Stomach (tissue), 9 donors: ENCODE results near the gene TRIM52. TPM values are rescaled to one million over a fixed set of nuclear protein-coding genes. Genes with fewer than 3 reads are reported as not detected.

Experiments
- DNase-seq, 2 donors: peaks; one replicate each; pipeline versions ENCODE4 v3.0.0 to v3.0.0-alpha.2; 2013 to 2019
- H3K27ac ChIP-seq, 5 donors: fragments of 200-600 bp in 4 of 5; sonication (generic) in 4 of 5; one replicate each; pipeline ENCODE4 v1.5.1; 2013 to 2019; ENCODE audit warnings: mild to moderate bottlenecking in 1 of 5, moderate library complexity in 1 of 5
- H3K27me3 ChIP-seq, 3 donors: fragments of 200-600 bp; sonication (generic); one replicate each; pipeline ENCODE4 v1.5.1; 2017 to 2019; ENCODE audit warnings: mixed run types in 1 of 3
- H3K36me3 ChIP-seq, 4 donors: fragments of 200-600 bp; sonication (generic); 1 replicate in 3 of 4; 2 replicates in 1 of 4; pipeline ENCODE4 v1.5.1; 2016 to 2019
- H3K4me1 ChIP-seq, 4 donors: fragments of 200-600 bp; sonication (generic); one replicate each; pipeline ENCODE4 v1.5.1; 2016 to 2019
- H3K4me3 ChIP-seq, 4 donors: fragments of 200-600 bp; sonication (generic) in 3 of 4; one replicate each; pipeline ENCODE4 v1.5.1; 2016 to 2019; ENCODE audit warnings: mild to moderate bottlenecking in 1 of 4
- H3K9me3 ChIP-seq, 4 donors: fragments of 200-600 bp; sonication (generic); one replicate each; pipeline ENCODE4 v1.5.1; 2016 to 2019
- CTCF ChIP-seq, 7 experiments: fragments of 450-650 bp in 4 of 7; fragments of 200-600 bp in 3 of 7; sonication (generic) in 3 of 7; IDR thresholded peaks; one replicate each; pipeline ENCODE4 v1.5.1; 2016 to 2019; ENCODE audit warnings: antibody characterized with exemption in 7 of 7, control low read depth in 2 of 7, mild to moderate bottlenecking in 1 of 7
- EP300 ChIP-seq: sonication (generic); formaldehyde crosslinking; IDR thresholded peaks from one replicate; pipeline ENCODE4 v1.6.1; 2017; ENCODE audit warnings: antibody characterized with exemption
- POLR2A ChIP-seq, 4 donors: fragments of 450-650 bp; IDR thresholded peaks; one replicate each; pipeline ENCODE4 v1.6.1; 2016; ENCODE audit warnings: antibody characterized with exemption in 4 of 4, control low read depth in 2 of 4, mild to moderate bottlenecking in 1 of 4, moderate library complexity in 1 of 4
- POLR2AphosphoS5 ChIP-seq, 3 donors: sonication (generic); formaldehyde crosslinking; IDR thresholded peaks; one replicate each; pipeline ENCODE4 v1.6.1; 2016; ENCODE audit warnings: antibody characterized with exemption in 3 of 3
- WGBS, 5 donors: extraction: QIAGEN DNeasy Blood & Tissue Kit in 3 of 5; methylation state at CpG; one replicate each; pipeline versions ENCODE4 v1.1.5 to v1.1.7; 2013 to 2018; 5-methylcytosine and 5-hydroxymethylcytosine counted together
- intact Hi-C: fragments of 100-400 bp; cut with DNase I; formaldehyde crosslinking; loops from one replicate; pipeline ENCODE4 v1.15.1; 2023; ENCODE audit warnings: low total_unique reads
- polyA plus RNA-seq, 3 donors: library from polyadenylated mRNA; stranded (reverse); fragments of 200-250 nt; gene quantifications; one replicate each; pipeline ENCODE4 v1.2.3, GENCODE V29; 2013
- total RNA-seq, 5 donors: library from RNA; depleted of rRNA; stranded (reverse); fragments of >200 nt; gene quantifications; one replicate each; pipeline versions ENCODE4 v1.1.0 to v1.2.3, GENCODE V29; 2014 to 2016
- donor health status: healthy with polysubstance abuse.
- donor health status: Bipolar disorder and iron deficiency.
- donor health status: healthy.

Gene TRIM52
- total and polyA plus RNA-seq, 8 donors: 3.8 to 29.9 (median 12.5) TPM

- Histone ChIP-seq H3K4me1 (no peaks in the 10 kb centered on the region), H3K4me3 (no peak overlapping the region), H3K36me3 (peaks cover 64 to 90% (median 86%) of the 10 kb centered on the region in 4 donors), H3K27me3 (no peaks in the 10 kb centered on the region), H3K27ac (no peak overlapping the region), H3K9me3 (no peaks in the 10 kb centered on the region)
- no peak for DNase-seq
- TF ChIP-seq EP300: no peak
- TF ChIP-seq POLR2AphosphoS5 (IDR thresholded peaks at IDR 0.05): no peak
- no peak for TF ChIP-seq CTCF (IDR thresholded peaks at IDR 0.05)
- no peak for TF ChIP-seq POLR2A (IDR thresholded peaks at IDR 0.05)
- 81 to 88% (median 83%) methylated on average over 16 to 18 of the region's 18 CpGs for WGBS, 5 donors
- intact Hi-C loops: no loop called here
Measured at GRCh38 chr5:181232593-181232992, 28.4 kb downstream of the TRIM52 start.

GRCh38 chr5:181231432-181231831, 29.5 kb downstream of the TRIM52 start:
- TF ChIP-seq POLR2AphosphoS5 (IDR thresholded peaks at IDR 0.05) (no peak), CTCF (IDR thresholded peaks at IDR 0.05) (no peak), EP300 (no peak), POLR2A (IDR thresholded peaks at IDR 0.05) (no peak)
- Histone ChIP-seq H3K4me1 (peaks cover 0 to 2% (median 0%) of the 10 kb centered on the region in 4 donors), H3K9me3 (no peaks in the 10 kb centered on the region), H3K27me3 (no peaks in the 10 kb centered on the region), H3K36me3 (peaks cover 61 to 90% (median 84%) of the 10 kb centered on the region in 4 donors), H3K4me3 (no peak overlapping the region), H3K27ac (no peak overlapping the region)
- intact Hi-C loops: no loop called here
- DNase-seq: no peak
- WGBS, 5 donors: 73 to 85% (median 79%) methylated on average over 7 of the region's 7 CpGs

GRCh38 chr5:181230551-181230950, 30.4 kb downstream of the TRIM52 start:
- DNase-seq: no peak
- Histone ChIP-seq H3K4me3 (no peak overlapping the region), H3K4me1 (peaks cover 0 to 10% (median 4%) of the 10 kb centered on the region in 4 donors), H3K9me3 (no peaks in the 10 kb centered on the region), H3K36me3 (peaks cover 52 to 82% (median 76%) of the 10 kb centered on the region in 4 donors), H3K27ac (no peak overlapping the region), H3K27me3 (no peaks in the 10 kb centered on the region)
- 84 to 93% (median 88%) methylated on average over 6 of the region's 6 CpGs for WGBS, 5 donors
- TF ChIP-seq POLR2A (IDR thresholded peaks at IDR 0.05) (no peak), CTCF (IDR thresholded peaks at IDR 0.05) (no peak), EP300 (no peak), POLR2AphosphoS5 (IDR thresholded peaks at IDR 0.05) (no peak)
- intact Hi-C loops: no loop called here

- intact Hi-C loops: no loop called here
- H3K27ac ChIP-seq: no peak overlapping the region
- no peak overlapping the region for H3K4me3 ChIP-seq
- H3K9me3 ChIP-seq: no peaks in the 10 kb centered on the region
- H3K36me3 ChIP-seq: peaks cover 47 to 77% (median 70%) of the 10 kb centered on the region in 4 donors
- no peak for TF ChIP-seq EP300
- no peak for TF ChIP-seq POLR2A (IDR thresholded peaks at IDR 0.05)
- TF ChIP-seq POLR2AphosphoS5 (IDR thresholded peaks at IDR 0.05): no peak
- TF ChIP-seq CTCF (IDR thresholded peaks at IDR 0.05): no peak
- WGBS, 5 donors: 85 to 96% (median 94%) methylated on average over 13 of the region's 13 CpGs
- no peaks in the 10 kb centered on the region for H3K27me3 ChIP-seq
- no peak for DNase-seq
- H3K4me1 ChIP-seq: peaks cover 0 to 16% (median 8%) of the 10 kb centered on the region in 4 donors
Measured at GRCh38 chr5:181229996-181230395, 30.9 kb downstream of the TRIM52 start.
